GM12892 (cell line): ENCODE measurements around the gene STUB1.

Experiments
- POLR2A ChIP-seq: IDR thresholded peaks from 2 replicates; pipeline ENCODE4 v1.6.1; 2011; ENCODE audit warnings: low read depth, low read length, control low read depth
- POLR2AphosphoS5 ChIP-seq: IDR thresholded peaks from 2 replicates; pipeline ENCODE4 v1.6.1; 2011; ENCODE audit warnings: low read depth, low read length, control low read depth
- TAF1 ChIP-seq: IDR thresholded peaks from 2 replicates; pipeline ENCODE4 v1.6.1; 2011; ENCODE audit warnings: low read depth, mild to moderate bottlenecking, control low read depth, low read length, borderline replicate concordance

DNA sequence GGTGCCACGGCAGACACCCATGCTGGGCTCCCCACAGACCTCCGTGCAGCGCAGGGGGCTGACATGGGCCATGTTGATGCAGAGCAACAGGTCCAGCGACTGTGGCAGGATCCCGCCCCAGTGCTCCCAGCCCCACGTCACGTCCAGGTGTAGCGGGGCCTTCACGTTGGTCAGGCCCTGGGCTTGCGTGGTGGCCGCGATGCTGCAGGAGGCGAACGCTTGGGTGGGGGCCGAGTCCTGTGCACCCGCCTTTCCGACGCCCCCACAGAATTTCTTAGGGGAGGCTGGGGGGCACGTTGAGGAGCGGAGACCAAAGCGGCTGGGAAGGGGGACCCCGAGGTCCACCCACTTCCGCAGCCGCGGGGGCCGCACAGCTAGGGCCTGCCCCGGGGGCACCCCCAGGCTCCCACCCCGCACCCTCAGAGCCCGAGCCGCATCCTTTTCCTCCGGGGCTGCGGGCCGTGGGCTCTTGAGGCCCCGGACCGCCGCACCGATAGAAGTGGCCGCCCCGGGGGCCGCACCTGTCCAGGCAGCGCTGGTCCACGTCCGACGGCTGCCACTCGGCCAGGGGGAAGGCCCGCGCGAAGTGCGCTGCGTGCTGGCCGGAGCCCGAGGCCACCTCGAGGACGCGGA, 44.5 kb upstream of the STUB1 start:
- no peak for TF ChIP-seq POLR2A
- no peak for TF ChIP-seq POLR2AphosphoS5
- TF ChIP-seq TAF1 = no peak
